HG03342 (cell line): ENCODE data around the gene TMEFF1.

Experiments
- ATAC-seq: cut with Tn5 transposase; IDR thresholded peaks from one replicate; pipeline ENCODE4 v1.9.1; 2021; ENCODE audit warnings: mild to moderate bottlenecking, moderate library complexity; ENCODE audit not compliant: unreplicated experiment

The TMEFF1 gene

GRCh38 chr9:100598641-100599145 is 125.7 kb downstream of the TMEFF1 start:
- peak; percentile 71 for ATAC-seq

- no peak for ATAC-seq
These were observed 127.7 kb downstream of the TMEFF1 start for GRCh38 chr9:100600521-100601079.

GRCh38 chr9:100601216-100601615 is 128.3 kb downstream of the TMEFF1 start:
- ATAC-seq, result peak; percentile 63

GRCh38 chr9:100602342-100602801 is 129.4 kb downstream of the TMEFF1 start:
- ATAC-seq, result no peak

GRCh38 chr9:100605405-100605804 is 132.5 kb downstream of the TMEFF1 start:
- ATAC-seq, result no peak

GRCh38 chr9:100619194-100619593 is 146.2 kb downstream of the TMEFF1 start:
- no peak for ATAC-seq

GRCh38 chr9:100619665-100620064 is 146.7 kb downstream of the TMEFF1 start:
- ATAC-seq, result no peak

- ATAC-seq, result no peak
These were observed 151.0 kb downstream of the TMEFF1 start for GRCh38 chr9:100623969-100624368.

- ATAC-seq, result no peak
These were observed 154.0 kb downstream of the TMEFF1 start for GRCh38 chr9:100626949-100627348.
